GM12892 (cell line): ENCODE data around the gene LYPD1.

Experiments
- POLR2A ChIP-seq: IDR thresholded peaks from 2 replicates; pipeline ENCODE4 v1.6.1; 2011; ENCODE audit warnings: low read depth, low read length, control low read depth
- POLR2AphosphoS5 ChIP-seq: IDR thresholded peaks from 2 replicates; pipeline ENCODE4 v1.6.1; 2011; ENCODE audit warnings: low read depth, low read length, control low read depth
- TAF1 ChIP-seq: IDR thresholded peaks from 2 replicates; pipeline ENCODE4 v1.6.1; 2011; ENCODE audit warnings: low read depth, mild to moderate bottlenecking, control low read depth, low read length, borderline replicate concordance

GRCh38 chr2:132668987-132669907 is 758 bp downstream of the LYPD1 start:
- TF ChIP-seq POLR2A (no peak), TAF1 (no peak), POLR2AphosphoS5 (no peak)
